HUDEP-2 (cell line): ENCODE data around the gene GPR107.
"Not testable (repeated sequence)": the region's sequence is repeated elsewhere in the genome, so short reads cannot be mapped to it uniquely, and the experiment has no call there.

Source experiments
- DNase-seq, 76 experiments: peaks; one replicate each; lab custom pipeline; 2025; ENCODE audit not compliant: unreplicated experiment in 76 of 76; lab: John Stamatoyannopoulos, UW

The GPR107 gene

DNA sequence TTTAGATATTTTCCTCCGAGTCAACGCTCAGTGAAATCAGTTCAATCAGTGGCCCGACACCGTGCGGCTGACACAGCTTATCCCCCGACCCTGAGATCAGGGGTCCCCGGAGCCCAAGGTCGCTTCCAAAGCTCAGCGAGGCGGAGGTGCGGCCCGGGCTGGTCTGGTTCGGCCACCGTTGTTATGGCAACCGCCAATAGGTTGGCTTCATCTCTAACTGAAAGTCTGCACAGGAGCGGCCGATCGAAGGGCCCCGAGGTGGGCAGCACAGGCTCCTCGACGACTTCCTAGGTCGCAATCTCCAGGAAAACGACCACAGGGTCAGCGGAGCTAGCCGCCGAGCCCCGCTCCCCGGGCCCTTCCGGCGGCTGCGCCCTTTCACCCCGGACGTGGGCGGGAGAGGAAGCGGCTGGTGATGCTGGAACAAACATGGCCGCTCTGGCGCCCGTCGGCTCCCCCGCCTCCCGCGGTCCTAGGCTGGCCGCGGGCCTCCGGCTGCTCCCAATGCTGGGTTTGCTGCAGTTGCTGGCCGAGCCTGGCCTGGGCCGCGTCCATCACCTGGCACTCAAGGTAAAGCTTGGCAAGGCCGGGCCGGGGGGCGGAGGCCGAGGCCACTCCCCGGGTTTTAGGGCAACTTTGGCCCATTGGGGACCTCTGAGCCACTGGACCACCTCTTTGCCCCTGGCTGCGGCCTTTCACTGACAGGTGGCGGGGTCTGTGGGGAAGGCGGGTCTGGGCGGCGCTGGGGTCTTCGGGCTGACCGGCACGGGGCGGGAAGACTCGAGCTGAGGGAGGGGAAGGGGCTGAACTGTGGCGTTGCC, at the start of gene GPR107:
GPR107 (plus strand) TSS at position 403 of the 821 bp plus-strand sequence; CDS start at position 430, 27 bp downstream.
- DNase-seq, result peak in 62 of 76 experiments; percentile 9 to 76 (median 52)

DNA sequence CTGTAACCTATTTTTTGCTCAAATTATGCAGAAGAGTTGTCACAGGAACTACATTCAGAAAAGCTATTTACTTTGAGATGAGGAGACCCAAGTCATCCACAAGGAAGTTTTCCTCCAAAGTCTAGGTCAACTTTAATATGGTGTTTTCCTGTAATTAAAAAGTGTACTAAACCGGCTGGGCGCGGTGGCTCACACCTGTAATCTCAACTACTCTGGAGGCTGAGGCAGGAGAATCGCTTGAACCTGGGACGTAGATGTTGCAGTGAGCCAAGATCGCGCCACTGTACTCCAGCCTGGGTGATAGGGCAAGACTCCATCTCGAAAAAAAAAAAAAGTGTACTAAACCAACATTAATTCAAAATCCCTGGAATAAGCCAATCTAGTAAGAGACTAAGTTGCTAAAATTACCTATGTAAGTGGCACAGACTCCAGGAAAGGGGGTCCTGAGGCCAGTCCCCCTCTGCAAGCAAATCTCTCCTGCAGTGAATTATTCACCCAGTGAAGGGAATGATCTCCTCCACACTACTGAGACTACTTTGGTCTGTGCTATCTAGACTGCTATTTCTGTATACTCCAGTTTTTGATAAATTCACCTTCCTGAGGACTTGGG, 49.7 kb upstream of the GPR107 start:
- DNase-seq, result no peak

DNA sequence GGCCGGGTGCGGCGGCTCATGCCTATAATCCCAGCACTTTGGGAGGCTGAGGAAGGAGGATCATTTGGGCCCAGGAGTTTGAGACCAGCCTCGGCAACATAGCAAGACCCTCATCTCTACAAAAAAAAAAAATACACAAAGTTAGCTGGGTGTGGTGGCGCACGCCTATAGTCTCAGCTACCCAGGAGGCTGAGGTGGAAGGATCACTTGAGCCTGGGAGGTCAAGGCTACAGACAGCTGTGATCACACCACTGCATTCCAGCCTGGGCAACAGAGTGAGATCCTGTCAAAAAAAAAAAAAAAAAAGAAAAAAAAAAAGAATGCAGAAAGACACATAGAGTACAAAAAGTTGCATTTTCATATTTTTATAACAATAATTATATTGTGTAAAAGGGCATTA, 46.8 kb upstream of the GPR107 start:
- not testable (repeated sequence) for DNase-seq

DNA sequence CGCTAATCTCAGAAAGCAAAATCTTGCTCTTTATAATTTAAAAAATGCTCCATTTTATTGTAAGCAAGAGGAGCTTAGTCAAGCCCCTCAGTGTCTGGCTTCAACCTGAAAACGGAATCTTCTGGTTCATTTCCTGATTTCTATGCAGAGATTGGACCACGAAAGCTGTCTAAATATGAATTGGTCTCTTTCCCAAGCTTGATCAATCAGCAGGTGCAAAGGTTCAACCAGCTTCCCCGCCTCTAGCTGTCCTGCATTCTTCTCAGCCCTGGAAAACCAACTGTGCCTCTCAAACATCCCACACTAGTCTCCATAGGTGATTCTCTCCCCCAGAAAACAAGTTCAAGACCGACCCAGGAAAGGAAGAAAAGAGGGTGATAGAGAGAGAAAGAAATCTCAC, 45.2 kb upstream of the GPR107 start:
- DNase-seq, result no peak

DNA sequence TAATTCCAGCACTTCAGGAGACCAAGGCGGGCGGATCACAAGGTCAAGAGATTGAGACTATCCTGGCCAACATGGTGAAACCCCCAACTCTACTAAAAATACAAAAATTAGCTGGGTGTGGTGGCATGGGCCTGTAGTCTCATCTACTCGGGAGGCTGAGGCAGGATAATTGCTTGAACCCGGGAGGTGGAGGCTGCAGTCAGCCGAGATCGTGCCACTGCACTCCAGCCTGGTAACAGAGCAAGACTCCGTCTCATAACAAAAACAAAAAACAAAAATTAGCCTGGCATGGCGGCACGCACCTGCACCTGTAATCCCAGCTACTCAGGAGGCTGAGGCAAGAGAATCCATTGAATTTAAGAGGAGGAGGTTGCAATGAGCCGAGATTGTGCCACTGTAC, 44.2 kb upstream of the GPR107 start:
- not testable (repeated sequence) for DNase-seq

DNA sequence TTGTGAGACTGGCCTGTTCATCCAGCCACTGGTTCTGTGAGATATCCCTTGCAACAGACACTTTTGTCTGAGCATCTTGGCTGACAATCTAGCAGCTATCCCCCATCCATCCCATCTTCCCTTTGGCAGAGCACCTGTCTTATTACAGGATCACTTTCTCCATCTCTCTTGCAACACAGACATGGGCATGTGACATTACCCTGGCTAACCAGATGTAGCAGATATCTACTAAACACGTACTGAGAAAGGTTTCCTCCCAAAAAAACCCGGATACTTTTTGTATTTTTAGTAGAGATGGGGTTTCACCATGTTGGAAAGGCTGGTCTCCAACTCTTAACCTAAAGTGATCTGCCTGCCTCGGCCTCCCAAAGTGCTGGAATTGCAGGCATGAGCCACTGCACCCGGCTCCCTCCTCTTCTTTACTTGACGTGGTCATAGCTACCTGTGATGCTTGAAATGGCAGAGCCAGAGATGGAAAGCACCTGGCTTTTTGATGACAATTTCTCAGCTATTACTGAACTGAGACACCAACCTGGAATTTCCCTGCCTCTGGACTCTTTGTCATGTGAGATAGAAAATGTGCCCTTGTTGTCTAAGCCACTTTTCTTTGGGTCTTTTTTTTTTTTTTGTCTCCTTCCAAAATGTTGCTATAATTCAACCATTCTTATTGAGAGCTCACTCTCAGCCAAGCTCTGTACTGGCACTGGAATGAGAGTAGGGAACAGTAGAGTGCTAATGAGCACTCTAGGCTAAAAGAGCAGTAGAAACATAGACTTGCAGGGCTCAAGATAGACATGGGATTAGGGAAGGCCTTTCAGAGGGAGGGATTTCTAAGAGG, 43.3 kb upstream of the GPR107 start:
- no peak for DNase-seq

DNA sequence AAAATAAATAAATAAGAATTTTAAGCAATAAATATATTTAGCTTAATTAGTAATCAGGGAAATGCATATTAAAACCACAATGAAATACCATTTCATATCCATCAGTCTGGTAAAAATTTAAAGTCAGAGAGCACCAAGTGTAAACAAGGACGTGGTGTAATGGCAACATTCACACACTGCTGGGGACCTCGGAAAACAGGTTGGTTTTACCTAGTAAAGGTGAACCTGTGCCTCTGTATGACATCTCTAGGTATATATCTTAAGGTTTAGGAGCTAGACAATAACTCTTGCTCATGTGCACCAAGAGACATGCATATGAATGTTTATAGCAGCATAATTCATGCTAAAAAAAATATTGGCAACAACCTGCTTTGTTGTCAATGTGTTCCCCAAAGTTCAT, 40.4 kb upstream of the GPR107 start:
- DNase-seq, result no peak

DNA sequence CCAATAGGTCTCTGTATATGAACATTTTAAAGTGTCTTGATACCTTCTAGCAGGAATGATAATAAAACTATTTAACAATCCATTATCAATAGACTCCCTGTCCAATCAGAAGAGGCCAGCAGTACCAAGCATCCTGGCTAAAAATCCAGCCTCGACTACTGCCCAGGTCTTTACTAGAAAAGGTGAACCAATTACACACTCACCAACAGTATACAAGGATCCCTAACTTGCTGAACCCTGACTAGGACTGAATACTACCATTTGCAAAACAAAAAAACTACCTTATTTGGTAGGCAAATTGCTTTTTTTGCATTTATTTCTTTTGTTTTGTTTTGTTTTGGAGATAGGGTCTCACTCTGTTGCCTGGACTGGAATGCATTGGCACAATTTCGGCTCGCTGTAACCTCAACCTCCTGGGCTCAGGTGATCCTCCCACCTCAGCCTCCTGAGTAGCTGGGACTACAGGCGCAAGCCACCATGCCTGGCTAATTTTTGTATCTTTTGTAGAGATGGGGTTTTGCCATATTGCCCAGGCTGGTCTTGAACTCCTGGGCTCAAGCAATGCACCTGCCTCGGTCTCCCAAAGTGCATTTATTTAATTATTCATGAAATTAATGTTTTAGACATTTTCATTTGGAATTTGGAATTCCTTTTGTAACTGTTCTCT, 38.2 kb upstream of the GPR107 start:
- no peak for DNase-seq

DNA sequence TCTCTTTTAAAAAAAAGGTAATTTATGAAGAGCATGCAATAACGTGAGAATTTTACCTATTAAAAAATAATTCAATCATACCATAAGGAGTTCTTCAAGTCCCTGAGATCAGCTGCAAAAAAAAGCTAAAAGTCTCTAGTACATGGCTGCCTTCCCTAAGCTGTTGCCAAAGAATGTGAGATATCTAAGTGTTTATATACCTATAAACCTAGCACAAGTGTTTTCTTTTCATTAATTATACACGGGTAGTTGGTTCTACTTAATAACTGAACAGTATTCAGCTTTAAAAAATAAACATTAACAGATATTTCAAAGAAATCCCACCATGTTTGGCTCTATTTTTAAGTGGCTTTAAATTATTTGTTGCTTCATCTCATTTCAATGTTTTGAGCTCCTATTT, 36.6 kb upstream of the GPR107 start:
- DNase-seq, result no peak

DNA sequence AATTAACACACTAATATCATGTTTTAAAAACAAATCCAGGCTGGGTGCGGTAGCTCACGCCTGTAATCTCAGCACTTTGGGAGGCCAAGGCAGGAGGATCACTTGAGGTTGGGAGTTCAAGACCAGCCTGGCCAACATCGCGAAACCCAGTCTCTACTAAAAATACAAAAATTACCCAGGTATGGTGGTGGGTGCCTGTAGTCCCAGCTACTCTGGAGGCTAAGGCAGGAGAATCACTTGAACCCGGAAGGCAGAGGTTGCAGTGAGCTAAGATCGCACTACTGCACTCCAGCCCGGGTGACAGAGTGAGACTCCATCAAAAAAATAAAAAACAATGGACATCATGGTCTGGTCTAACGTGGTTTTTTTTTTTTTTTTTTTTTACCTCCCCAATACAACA, 36.2 kb upstream of the GPR107 start:
- DNase-seq, result not testable (repeated sequence)

DNA sequence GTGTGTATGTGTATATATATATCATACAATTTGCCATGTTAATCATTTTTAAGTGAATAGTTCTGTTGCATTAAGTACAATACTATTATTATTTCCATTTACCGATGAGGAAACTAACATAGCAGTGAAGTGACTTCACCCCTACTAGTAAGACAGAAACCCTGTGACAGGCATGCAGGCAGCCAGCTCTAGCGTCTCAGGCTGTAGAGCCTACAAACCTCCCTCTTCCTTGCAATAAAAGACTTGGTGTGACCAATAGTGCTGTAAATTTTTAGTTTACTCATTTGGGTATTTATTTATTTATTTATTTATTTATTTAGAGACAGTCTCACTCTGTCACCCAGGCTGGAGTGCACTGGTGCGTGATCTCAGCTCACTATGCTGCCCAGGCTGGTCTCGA, 35.4 kb upstream of the GPR107 start:
- no peak for DNase-seq

DNA sequence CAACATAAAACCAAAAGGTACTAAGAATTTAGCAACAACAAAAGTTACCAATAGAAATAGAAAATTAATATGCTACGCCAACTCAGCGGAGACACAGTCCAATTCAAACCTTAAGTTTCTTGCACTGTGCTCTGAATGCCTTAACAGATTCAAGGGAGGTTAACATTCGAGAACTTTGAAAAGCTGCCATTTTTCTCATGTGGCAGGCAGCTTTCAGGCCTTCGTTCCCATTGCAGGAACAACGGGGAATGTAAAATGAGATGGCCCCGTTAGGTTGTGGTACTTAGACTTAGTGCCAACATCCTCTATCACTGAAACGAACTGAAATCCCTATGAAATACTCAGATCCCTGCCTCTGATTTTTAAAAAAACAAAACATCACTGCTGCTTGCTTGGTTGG, 33.1 kb upstream of the GPR107 start:
- DNase-seq, result no peak

DNA sequence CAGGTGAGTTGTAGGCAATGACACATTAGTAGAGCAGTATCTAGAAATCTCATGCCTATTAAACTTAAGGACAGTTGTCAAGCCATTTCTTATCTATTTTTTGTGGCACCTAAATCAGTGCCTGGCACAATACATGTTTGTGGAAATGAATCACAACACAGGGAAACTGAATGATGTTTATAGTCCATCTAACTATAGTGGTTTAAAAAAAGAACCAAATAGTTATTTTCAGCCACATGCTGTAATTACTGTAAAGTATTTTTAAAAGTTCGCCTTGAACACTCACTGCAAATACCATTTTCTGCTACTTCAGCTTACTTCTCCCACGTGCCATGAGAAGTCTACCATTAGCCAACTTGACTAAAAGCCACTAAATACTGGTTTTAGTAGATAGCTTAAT, 32.6 kb upstream of the GPR107 start:
- no peak for DNase-seq

DNA sequence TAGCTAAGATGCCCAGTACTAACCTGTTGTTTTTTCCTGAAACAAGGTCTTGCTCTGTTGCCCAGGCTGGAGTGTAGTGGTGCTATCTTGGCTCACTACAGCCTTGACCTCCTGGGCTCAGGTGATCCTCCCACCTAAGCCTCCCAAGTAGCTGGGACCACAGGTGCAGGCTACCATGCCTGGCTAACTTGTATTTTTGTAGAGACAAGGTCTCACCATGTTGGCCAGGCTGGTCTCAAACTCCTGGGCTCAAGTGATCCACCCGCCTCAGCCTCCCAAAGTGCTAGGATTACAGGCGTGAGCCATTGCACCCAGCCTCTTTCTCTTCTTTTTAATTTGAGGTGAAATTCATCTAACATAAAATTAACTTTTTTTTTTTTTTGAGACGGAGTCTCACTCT, 31.9 kb upstream of the GPR107 start:
- not testable (repeated sequence) for DNase-seq

DNA sequence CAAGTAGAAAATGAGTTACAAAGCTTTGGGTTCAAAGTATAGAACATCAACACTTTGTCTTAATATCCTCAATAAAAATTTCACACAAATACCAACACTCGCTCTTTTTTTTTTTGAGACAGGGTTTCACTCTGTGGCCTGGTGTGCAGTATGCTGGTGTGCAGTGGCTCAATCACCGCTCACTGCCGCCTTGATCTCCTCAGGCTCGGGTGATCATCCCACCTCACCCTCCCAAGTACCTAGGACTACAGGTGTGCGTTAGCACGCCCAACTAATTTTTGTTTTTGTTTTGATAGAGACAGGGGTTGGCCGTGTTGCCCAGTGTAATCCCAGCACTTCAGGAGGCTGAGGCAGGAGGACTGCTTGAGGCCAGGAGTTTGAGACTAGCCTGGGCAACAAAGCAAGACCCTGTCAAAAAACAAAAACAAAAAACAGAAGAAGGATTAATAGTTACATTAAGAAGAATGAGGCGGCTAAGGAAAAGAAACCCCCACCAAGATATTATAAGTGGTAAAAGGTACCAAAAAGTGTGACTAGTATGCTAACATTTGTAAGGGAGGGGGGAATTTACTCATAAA, 31.1 kb upstream of the GPR107 start:
- no peak for DNase-seq

DNA sequence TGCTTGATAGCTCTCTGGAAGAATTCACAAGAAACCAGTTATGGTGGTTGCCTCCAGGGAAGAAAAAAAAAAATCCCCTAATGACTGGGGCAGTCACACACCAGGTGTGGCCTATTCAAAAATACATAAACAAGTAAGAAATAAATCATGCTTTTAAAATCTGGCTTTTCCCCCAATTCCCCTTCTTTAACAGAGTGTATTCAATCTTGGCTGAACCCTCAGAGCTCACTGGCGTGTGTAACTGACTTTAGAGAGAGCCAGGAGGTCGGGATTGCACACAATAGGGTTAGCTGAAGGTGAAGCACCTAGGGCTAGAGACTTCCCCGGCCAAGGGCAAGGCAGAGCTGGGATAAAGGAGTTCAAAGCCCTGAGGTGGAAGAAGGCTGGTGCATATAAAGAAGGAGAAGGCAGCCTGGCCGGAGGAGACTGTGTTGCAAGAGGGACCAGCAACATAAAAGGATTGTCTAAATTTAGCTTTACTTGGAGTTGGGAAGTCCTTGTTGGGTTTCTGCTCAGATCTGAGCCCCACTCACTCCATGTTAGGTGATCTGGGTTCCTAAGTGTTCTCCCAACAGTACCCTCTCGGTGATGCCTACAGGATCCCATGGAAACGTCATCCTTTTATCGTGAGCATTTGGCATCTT, 30.4 kb upstream of the GPR107 start:
- no peak for DNase-seq

DNA sequence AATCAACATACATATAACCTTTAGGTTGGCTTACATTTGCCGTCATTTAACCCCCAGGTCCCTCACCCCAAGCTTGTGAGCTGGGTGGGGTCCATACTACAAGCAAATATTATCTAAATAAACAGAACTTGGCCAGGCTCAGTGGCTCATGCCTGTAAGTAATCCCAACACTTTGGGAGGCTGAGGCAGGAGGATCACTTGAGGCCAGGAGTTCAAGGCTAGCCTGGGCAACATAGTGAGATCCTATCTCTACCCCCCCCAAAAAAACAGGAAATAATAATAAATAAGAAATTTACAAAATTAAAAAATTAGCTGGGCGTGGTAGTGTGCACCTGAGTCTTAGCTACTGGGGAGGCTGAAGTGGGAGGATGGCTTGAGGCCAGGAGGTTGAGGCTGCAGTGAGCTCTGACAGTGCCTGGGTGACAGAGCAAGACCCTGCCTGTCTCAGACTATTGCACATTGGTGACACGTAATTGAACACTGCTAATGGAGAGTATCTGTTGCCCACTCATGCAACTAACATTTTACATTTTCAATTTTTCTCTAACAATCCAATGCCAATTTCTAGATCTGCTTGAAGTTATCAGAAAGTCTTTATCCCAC, 29.6 kb upstream of the GPR107 start:
- no peak for DNase-seq

DNA sequence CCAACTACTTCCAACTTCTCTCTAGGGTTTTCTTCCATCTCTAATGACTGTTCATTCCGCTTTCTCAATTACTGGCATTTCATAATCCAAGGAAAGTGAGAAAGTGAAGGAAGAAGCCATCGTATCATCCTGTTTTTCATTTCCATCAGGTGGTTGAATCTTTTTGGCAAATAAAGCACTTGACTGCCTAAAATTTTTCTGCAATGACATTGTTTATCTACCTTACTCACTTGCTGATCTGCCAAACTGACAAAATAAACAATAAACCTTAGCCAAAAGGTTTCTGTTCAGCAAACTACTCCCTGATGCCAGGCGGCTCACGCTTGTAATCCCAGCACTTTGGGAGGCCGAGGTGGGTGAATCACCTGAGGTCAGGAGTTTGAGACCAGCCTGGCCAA, 29.1 kb upstream of the GPR107 start:
- no peak for DNase-seq

DNA sequence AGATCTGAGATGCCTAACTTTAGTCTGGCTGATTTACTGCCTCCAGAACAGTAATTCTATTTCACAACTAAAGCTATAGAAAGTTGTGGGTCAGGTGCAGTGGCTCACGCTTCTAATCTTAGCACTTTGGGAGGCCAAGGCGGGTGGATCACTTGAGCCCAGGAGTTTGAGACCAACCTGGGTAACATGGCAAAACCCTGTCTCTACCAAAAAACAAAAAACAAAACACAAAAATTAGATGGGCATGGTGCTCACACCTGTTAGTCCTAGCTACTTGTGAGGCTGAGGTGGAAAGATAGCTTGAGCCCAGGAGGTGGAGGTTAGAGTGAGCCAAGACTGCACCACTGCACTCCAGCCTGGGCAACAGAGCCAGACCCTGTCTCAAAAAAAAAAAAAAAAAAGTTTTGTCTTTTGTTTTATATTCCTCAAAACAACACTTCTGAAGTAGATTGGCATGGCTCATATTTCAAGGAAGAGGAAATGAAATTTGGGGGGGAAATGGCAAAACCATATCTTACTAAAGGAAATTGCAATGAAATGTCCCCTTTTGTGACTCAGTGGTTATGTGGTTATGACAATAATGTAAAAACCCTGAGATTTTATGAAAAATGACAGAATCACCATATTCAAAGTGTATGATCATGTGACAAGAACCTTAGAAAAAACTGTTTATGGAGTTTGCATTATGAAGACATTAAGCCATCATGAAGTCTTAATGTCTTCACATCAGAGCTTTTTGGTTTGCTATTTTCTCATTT, 26.9 kb upstream of the GPR107 start:
- DNase-seq, result no peak
